HepG2 (cell line): ENCODE results near the gene KDM2B. TPM values are rescaled to one million over a fixed set of nuclear protein-coding genes. Genes with fewer than 3 reads are reported as not detected.

ENCODE experiments used
- CREB1 ChIP-seq, 2 experiments: fragments of 450-650 bp in 1 of 2; IDR thresholded peaks; 2 replicates each; pipeline ENCODE4 v1.6.1; 2016 to 2017; ENCODE audit warnings: control low read depth in 1 of 2, mild to moderate bottlenecking in 1 of 2, missing compliant biosample characterization in 1 of 2, missing genetic modification characterization in 1 of 2
- HDAC1 ChIP-seq: sonication (generic); formaldehyde crosslinking; IDR thresholded peaks from 2 replicates; pipeline ENCODE4 v1.5.1; 2020; ENCODE audit warnings: mild to moderate bottlenecking, missing genetic modification reagents
- NRL ChIP-seq: sonication (generic); formaldehyde crosslinking; IDR thresholded peaks from 2 replicates; pipeline ENCODE4 v1.5.0; 2020; ENCODE audit warnings: missing genetic modification reagents, mild to moderate bottlenecking, moderate library complexity, borderline replicate concordance
- POLR2AphosphoS5 ChIP-seq: IDR thresholded peaks from 2 replicates; pipeline ENCODE4 v1.6.1; 2012; ENCODE audit warnings: low read depth, low read length
- POLR2G ChIP-seq: fragments of 200-400 bp; formaldehyde crosslinking; IDR thresholded peaks from 2 replicates; pipeline ENCODE4 v1.6.1; 2018; ENCODE audit warnings: mild to moderate bottlenecking, low read depth, low read length, moderate library complexity
- THAP9 ChIP-seq: sonication (generic); formaldehyde crosslinking; IDR thresholded peaks from 2 replicates; pipeline ENCODE4; 2020; ENCODE audit warnings: missing genetic modification reagents, mild to moderate bottlenecking, borderline replicate concordance
- TOE1 ChIP-seq: sonication (generic); formaldehyde crosslinking; IDR thresholded peaks from 2 replicates; pipeline ENCODE4 v1.4.0; 2020; ENCODE audit warnings: mild to moderate bottlenecking, missing genetic modification reagents
- USF2 ChIP-seq, 2 experiments: sonication (generic) in 1 of 2; formaldehyde crosslinking in 1 of 2; IDR thresholded peaks; 2 replicates each; pipeline versions ENCODE4 v1.5.1 to v1.6.1; 2011 to 2020; ENCODE audit warnings: borderline replicate concordance in 1 of 2, low read depth in 1 of 2, low read length in 1 of 2, mild to moderate bottlenecking in 1 of 2, missing genetic modification reagents in 1 of 2, moderate library complexity in 1 of 2
- ZEB1 ChIP-seq: IDR thresholded peaks from 2 replicates; pipeline ENCODE4 v1.6.1; 2012; ENCODE audit warnings: mild to moderate bottlenecking, low read depth, inconsistent platforms; ENCODE audit not compliant: insufficient replicate concordance
- polyA plus RNA-seq, 8 experiments: library from polyadenylated mRNA; depleted of rRNA in 3 of 8; stranded (reverse) in 7 of 8; unstranded in 1 of 8; fragments of >200 nt; fragmentation: Illumina TruSeq in 4 of 8; extraction: Trizol in 4 of 8; gene quantifications; 2 replicates each; pipeline versions ENCODE4 v1.2.1 to v1.2.3, GENCODE V29; 2011 to 2016; ENCODE audit warnings: low read depth in 4 of 8, missing spikeins in 1 of 8, mixed read lengths in 1 of 8; ENCODE audit not compliant: insufficient read depth in 1 of 8
- total RNA-seq, 5 experiments: library from RNA; depleted of rRNA; stranded (reverse); fragments of >200 nt; fragmentation: Illumina TruSeq; extraction: Trizol; gene quantifications; 2 replicates each; pipeline ENCODE4 v1.2.3, GENCODE V29; 2016; ENCODE audit warnings: low read depth in 1 of 5
- TF ChIP-seq, protein P1 (sequence below): IDR thresholded peaks from 2 replicates; pipeline ENCODE4 v1.6.1; 2016; ENCODE audit warnings: missing compliant biosample characterization, missing genetic modification reagents, borderline replicate concordance
- TF ChIP-seq, protein P2 (sequence below): sonication (generic); formaldehyde crosslinking; IDR thresholded peaks from 2 replicates; pipeline ENCODE4 v1.5.0; 2020; ENCODE audit warnings: mild to moderate bottlenecking, missing genetic modification reagents, borderline replicate concordance

KDM2B gene
- total and polyA plus RNA-seq, 2 of the 13 experiments (the other 11 are each of a cell fraction or from before 2014, with no cell fraction given): 17.5 to 26.1 TPM

DNA sequence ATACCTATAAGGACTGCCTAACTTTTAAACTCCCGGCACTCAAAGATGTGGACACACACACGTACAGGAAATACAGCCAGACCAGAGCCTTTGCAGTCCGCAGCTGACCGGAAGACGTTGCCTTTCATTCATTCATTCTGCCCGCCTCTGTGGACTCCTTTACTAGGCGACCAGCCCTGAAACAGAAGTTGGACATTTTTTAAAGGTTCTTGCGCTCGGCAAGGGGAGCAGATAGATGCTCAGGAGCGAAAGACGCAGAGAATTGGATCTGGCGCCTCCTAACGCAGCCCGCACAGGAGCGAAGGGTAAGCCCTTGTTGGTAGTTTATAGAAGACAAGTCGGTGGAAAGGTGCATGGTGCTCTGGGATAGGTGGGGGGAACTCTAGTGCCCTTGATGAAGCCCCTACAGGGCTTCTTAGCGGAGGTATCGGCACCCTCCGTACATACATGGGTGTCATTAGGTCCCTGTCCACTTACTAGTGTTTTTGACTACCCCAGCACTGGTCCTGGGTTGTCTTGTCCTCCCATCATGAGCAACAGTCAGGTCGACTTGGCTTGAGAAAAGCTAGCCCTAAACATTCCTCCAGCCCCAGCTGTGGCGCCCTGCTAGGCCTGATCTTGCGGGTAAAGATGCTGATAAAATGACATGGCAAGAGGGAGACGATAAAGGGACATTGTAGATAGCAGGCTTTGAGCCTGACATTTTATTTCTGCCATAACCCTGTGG is at the start of gene KDM2B (continued):
- TF ChIP-seq, protein P1, sequence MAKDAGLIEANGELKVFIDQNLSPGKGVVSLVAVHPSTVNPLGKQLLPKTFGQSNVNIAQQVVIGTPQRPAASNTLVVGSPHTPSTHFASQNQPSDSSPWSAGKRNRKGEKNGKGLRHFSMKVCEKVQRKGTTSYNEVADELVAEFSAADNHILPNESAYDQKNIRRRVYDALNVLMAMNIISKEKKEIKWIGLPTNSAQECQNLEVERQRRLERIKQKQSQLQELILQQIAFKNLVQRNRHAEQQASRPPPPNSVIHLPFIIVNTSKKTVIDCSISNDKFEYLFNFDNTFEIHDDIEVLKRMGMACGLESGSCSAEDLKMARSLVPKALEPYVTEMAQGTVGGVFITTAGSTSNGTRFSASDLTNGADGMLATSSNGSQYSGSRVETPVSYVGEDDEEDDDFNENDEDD (CRISPR knock-in tag): peak; percentile 29; the same call in 1 of the 2 replicates
- no peak for TF ChIP-seq TOE1 (CRISPR knock-in tag)
- peak; percentile 84 for TF ChIP-seq HDAC1 (CRISPR knock-in tag)
- TF ChIP-seq THAP9 (CRISPR knock-in tag): no peak
- no peak for TF ChIP-seq USF2 (IDR thresholded peaks at IDR 0.05; ENCODE audit: low read depth, low read length)
- TF ChIP-seq USF2 (CRISPR knock-in tag; IDR thresholded peaks at IDR 0.05; ENCODE audit: borderline replicate concordance): 0 out of 2 replicates have a peak, but pooled peaks have one; percentile 3
- TF ChIP-seq CREB1 (IDR thresholded peaks at IDR 0.05): no peak
- TF ChIP-seq CREB1 (CRISPR knock-in tag; IDR thresholded peaks at IDR 0.05): peak; percentile 50; the same call in 1 of the 2 replicates
- 0 out of 2 replicates have a peak, but pooled peaks have one; percentile 25 for TF ChIP-seq POLR2AphosphoS5
- peak; percentile 42 for TF ChIP-seq ZEB1
- TF ChIP-seq, protein P2, sequence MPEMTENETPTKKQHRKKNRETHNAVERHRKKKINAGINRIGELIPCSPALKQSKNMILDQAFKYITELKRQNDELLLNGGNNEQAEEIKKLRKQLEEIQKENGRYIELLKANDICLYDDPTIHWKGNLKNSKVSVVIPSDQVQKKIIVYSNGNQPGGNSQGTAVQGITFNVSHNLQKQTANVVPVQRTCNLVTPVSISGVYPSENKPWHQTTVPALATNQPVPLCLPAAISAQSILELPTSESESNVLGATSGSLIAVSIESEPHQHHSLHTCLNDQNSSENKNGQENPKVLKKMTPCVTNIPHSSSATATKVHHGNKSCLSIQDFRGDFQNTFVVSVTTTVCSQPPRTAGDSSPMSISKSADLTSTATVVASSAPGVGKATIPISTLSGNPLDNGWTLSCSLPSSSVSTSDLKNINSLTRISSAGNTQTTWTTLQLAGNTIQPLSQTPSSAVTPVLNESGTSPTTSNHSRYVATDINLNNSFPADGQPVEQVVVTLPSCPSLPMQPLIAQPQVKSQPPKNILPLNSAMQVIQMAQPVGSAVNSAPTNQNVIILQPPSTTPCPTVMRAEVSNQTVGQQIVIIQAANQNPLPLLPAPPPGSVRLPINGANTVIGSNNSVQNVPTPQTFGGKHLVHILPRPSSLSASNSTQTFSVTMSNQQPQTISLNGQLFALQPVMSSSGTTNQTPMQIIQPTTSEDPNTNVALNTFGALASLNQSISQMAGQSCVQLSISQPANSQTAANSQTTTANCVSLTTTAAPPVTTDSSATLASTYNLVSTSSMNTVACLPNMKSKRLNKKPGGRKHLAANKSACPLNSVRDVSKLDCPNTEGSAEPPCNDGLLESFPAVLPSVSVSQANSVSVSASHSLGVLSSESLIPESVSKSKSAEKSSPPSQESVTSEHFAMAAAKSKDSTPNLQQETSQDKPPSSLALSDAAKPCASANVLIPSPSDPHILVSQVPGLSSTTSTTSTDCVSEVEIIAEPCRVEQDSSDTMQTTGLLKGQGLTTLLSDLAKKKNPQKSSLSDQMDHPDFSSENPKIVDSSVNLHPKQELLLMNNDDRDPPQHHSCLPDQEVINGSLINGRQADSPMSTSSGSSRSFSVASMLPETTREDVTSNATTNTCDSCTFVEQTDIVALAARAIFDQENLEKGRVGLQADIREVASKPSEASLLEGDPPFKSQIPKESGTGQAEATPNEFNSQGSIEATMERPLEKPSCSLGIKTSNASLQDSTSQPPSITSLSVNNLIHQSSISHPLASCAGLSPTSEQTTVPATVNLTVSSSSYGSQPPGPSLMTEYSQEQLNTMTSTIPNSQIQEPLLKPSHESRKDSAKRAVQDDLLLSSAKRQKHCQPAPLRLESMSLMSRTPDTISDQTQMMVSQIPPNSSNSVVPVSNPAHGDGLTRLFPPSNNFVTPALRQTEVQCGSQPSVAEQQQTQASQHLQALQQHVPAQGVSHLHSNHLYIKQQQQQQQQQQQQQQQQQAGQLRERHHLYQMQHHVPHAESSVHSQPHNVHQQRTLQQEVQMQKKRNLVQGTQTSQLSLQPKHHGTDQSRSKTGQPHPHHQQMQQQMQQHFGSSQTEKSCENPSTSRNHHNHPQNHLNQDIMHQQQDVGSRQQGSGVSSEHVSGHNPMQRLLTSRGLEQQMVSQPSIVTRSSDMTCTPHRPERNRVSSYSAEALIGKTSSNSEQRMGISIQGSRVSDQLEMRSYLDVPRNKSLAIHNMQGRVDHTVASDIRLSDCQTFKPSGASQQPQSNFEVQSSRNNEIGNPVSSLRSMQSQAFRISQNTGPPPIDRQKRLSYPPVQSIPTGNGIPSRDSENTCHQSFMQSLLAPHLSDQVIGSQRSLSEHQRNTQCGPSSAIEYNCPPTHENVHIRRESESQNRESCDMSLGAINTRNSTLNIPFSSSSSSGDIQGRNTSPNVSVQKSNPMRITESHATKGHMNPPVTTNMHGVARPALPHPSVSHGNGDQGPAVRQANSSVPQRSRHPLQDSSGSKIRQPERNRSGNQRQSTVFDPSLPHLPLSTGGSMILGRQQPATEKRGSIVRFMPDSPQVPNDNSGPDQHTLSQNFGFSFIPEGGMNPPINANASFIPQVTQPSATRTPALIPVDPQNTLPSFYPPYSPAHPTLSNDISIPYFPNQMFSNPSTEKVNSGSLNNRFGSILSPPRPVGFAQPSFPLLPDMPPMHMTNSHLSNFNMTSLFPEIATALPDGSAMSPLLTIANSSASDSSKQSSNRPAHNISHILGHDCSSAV: 0 out of 2 replicates have a peak, but pooled peaks have one; percentile 52
- TF ChIP-seq NRL (CRISPR knock-in tag): peak; percentile 55; the same call in 1 of the 2 replicates
- 0 out of 2 replicates have a peak, but pooled peaks have one; percentile 23 for TF ChIP-seq POLR2G
